Stomach (tissue), 9 donors: ENCODE data around the gene NUDT1. TPM values are rescaled to one million over a fixed set of nuclear protein-coding genes. Genes with fewer than 3 reads are reported as not detected.
A peak's percentile ranks its signal among the peaks of the same experiment; 100 is the strongest.

Source experiments
- DNase-seq, 2 donors: peaks; one replicate each; pipeline versions ENCODE4 v3.0.0 to v3.0.0-alpha.2; 2013 to 2019
- H3K27ac ChIP-seq, 5 donors: fragments of 200-600 bp in 4 of 5; sonication (generic) in 4 of 5; one replicate each; pipeline ENCODE4 v1.5.1; 2013 to 2019; ENCODE audit warnings: mild to moderate bottlenecking in 1 of 5, moderate library complexity in 1 of 5
- H3K27me3 ChIP-seq, 3 donors: fragments of 200-600 bp; sonication (generic); one replicate each; pipeline ENCODE4 v1.5.1; 2017 to 2019; ENCODE audit warnings: mixed run types in 1 of 3
- H3K36me3 ChIP-seq, 4 donors: fragments of 200-600 bp; sonication (generic); 1 replicate in 3 of 4; 2 replicates in 1 of 4; pipeline ENCODE4 v1.5.1; 2016 to 2019
- H3K4me1 ChIP-seq, 4 donors: fragments of 200-600 bp; sonication (generic); one replicate each; pipeline ENCODE4 v1.5.1; 2016 to 2019
- H3K4me3 ChIP-seq, 4 donors: fragments of 200-600 bp; sonication (generic) in 3 of 4; one replicate each; pipeline ENCODE4 v1.5.1; 2016 to 2019; ENCODE audit warnings: mild to moderate bottlenecking in 1 of 4
- H3K9me3 ChIP-seq, 4 donors: fragments of 200-600 bp; sonication (generic); one replicate each; pipeline ENCODE4 v1.5.1; 2016 to 2019
- EP300 ChIP-seq: sonication (generic); formaldehyde crosslinking; IDR thresholded peaks from one replicate; pipeline ENCODE4 v1.6.1; 2017; ENCODE audit warnings: antibody characterized with exemption
- POLR2A ChIP-seq, 4 donors: fragments of 450-650 bp; IDR thresholded peaks; one replicate each; pipeline ENCODE4 v1.6.1; 2016; ENCODE audit warnings: antibody characterized with exemption in 4 of 4, control low read depth in 2 of 4, mild to moderate bottlenecking in 1 of 4, moderate library complexity in 1 of 4
- POLR2AphosphoS5 ChIP-seq, 3 donors: sonication (generic); formaldehyde crosslinking; IDR thresholded peaks; one replicate each; pipeline ENCODE4 v1.6.1; 2016; ENCODE audit warnings: antibody characterized with exemption in 3 of 3
- WGBS, 5 donors: extraction: QIAGEN DNeasy Blood & Tissue Kit in 3 of 5; methylation state at CpG; one replicate each; pipeline versions ENCODE4 v1.1.5 to v1.1.7; 2013 to 2018; 5-methylcytosine and 5-hydroxymethylcytosine counted together
- intact Hi-C: fragments of 100-400 bp; cut with DNase I; formaldehyde crosslinking; loops from one replicate; pipeline ENCODE4 v1.15.1; 2023; ENCODE audit warnings: low total_unique reads
- polyA plus RNA-seq, 3 donors: library from polyadenylated mRNA; stranded (reverse); fragments of 200-250 nt; gene quantifications; one replicate each; pipeline ENCODE4 v1.2.3, GENCODE V29; 2013
- total RNA-seq, 5 donors: library from RNA; depleted of rRNA; stranded (reverse); fragments of >200 nt; gene quantifications; one replicate each; pipeline versions ENCODE4 v1.1.0 to v1.2.3, GENCODE V29; 2014 to 2016
- TF ChIP-seq, protein P1 (sequence below), 7 experiments: fragments of 450-650 bp in 4 of 7; fragments of 200-600 bp in 3 of 7; sonication (generic) in 3 of 7; IDR thresholded peaks; one replicate each; pipeline ENCODE4 v1.5.1; 2016 to 2019; ENCODE audit warnings: antibody characterized with exemption in 7 of 7, control low read depth in 2 of 7, mild to moderate bottlenecking in 1 of 7
- donor health status: healthy with polysubstance abuse.
- donor health status: Bipolar disorder and iron deficiency.
- donor health status: healthy.

NUDT1 gene
- total and polyA plus RNA-seq, 8 donors: 4.6 to 37.1 (median 12.0) TPM; not detected in 2

DNA sequence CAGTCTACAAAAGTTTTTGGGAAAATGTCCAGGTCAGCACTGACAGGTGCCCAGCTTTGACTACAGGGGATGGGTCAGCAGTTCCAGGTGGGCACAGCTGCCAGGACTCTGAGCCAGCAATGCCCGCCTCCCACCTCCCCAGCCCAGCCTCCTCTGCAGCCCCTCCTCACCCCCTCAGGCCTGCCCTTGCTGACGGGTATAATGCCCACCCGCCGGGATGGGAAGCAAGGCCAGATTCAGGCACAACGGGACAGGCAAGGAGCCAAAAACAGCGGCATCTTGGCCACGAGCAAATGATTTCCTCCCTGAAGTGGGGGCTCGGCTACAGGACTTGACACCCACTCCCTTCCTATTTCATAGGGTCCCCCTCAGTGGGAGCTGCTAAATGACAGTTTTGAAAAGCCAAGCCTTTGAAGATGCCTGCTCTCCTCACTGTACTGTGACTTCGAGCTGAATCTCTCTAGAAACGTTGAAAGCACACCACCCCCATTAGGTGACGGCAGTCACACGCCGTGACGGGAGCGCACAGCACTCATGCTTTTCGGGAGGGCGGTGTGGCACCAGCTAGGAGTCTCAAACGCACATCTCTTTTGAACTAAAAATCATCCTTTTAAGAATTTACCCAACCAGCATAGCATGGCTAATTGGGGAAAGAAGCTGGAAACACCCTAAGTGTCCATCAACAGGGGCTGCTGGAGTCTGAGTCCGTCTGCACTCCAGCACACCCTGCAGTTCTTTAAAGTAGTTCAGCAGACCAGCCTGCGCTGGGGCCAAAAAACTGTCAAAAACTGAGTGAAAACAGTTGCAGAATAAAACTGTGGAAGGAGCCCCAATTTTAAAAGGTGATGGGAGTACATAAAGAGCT, 38.9 kb upstream of the NUDT1 start:
- Histone ChIP-seq H3K27ac (peak overlapping the region in 1 of 5 donors; percentile 69), H3K4me3 (no peak overlapping the region), H3K4me1 (peaks cover 0 to 29% (median 8%) of the 10 kb centered on the region in 4 donors), H3K9me3 (no peaks in the 10 kb centered on the region), H3K36me3 (peaks cover 8 to 56% (median 50%) of the 10 kb centered on the region in 4 donors), H3K27me3 (no peaks in the 10 kb centered on the region)
- TF ChIP-seq EP300 (no peak), POLR2AphosphoS5 (IDR thresholded peaks at IDR 0.05) (no peak), POLR2A (IDR thresholded peaks at IDR 0.05) (no peak)
- TF ChIP-seq, protein P1, sequence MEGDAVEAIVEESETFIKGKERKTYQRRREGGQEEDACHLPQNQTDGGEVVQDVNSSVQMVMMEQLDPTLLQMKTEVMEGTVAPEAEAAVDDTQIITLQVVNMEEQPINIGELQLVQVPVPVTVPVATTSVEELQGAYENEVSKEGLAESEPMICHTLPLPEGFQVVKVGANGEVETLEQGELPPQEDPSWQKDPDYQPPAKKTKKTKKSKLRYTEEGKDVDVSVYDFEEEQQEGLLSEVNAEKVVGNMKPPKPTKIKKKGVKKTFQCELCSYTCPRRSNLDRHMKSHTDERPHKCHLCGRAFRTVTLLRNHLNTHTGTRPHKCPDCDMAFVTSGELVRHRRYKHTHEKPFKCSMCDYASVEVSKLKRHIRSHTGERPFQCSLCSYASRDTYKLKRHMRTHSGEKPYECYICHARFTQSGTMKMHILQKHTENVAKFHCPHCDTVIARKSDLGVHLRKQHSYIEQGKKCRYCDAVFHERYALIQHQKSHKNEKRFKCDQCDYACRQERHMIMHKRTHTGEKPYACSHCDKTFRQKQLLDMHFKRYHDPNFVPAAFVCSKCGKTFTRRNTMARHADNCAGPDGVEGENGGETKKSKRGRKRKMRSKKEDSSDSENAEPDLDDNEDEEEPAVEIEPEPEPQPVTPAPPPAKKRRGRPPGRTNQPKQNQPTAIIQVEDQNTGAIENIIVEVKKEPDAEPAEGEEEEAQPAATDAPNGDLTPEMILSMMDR (IDR thresholded peaks at IDR 0.05): no peak
- WGBS, 5 donors: 79 to 88% (median 87%) methylated on average over 17 to 20 of the region's 20 CpGs
- DNase-seq: peak in 1 of 2 donors; percentile 74
- intact Hi-C loops: no loop called here

DNA sequence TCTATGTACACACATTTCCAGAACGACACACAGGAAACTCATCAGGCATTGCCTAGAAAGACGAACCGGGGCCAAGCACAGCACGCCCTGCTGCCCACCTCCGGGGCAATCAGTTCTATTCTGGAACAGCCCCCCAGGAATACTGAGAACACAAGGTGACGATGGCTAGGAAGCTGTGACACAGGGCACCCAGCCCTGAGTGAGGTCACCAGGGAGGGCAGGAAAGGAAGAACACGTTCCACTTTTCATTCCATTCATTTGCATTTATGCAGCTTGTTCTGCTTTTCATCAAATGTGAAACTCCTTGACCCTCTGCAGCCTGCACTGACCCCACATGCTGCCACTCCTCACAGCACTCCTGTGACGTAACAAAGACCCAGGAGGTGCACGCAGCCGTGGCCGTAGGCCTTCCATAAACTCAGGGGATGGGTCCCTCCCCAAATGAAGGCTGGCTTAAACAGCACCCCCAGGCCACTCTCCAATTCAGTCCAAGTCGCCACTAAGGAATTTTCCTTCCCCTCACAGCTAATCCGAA, 38.2 kb upstream of the NUDT1 start:
- peak in 1 of 2 donors; percentile 41 for DNase-seq
- intact Hi-C loops: no loop called here
- peak overlapping the region in 1 of 5 donors; percentile 69 for H3K27ac ChIP-seq
- peaks cover 8 to 57% (median 53%) of the 10 kb centered on the region in 4 donors for H3K36me3 ChIP-seq
- 79 to 88% (median 81%) methylated on average over 13 of the region's 13 CpGs for WGBS, 5 donors
- no peaks in the 10 kb centered on the region for H3K27me3 ChIP-seq
- no peaks in the 10 kb centered on the region for H3K9me3 ChIP-seq
- TF ChIP-seq POLR2A (IDR thresholded peaks at IDR 0.05) (no peak), EP300 (no peak), POLR2AphosphoS5 (IDR thresholded peaks at IDR 0.05) (peak in 1 of 3 donors; percentile 54)
- TF ChIP-seq, protein P1 (IDR thresholded peaks at IDR 0.05): no peak
- peaks cover 0 to 29% (median 8%) of the 10 kb centered on the region in 4 donors for H3K4me1 ChIP-seq
- no peak overlapping the region for H3K4me3 ChIP-seq

DNA sequence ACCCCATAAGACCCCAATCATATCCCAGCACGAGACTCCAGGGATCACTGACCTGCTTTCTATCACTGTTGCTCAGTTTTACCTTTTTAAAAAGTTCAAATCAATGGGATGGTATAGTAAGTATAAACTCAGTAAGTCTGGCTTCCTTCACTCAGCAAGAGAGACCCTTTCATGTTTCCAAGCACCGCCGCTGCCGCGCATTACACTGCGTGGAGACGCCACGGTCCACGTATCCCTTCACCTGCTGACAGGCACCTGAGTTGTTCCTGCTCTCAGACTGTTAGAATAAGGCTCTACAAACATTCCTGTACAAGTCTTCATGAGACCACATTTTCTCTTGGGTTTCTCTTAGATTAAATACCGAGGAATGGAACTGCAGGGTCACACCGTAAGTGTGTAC, 37.6 kb upstream of the NUDT1 start:
- Histone ChIP-seq H3K27me3 (no peaks in the 10 kb centered on the region), H3K27ac (peak overlapping the region in 1 of 5 donors; percentile 69), H3K36me3 (peaks cover 3 to 55% (median 52%) of the 10 kb centered on the region in 4 donors), H3K4me3 (no peak overlapping the region), H3K4me1 (peaks cover 0 to 32% (median 9%) of the 10 kb centered on the region in 4 donors), H3K9me3 (no peaks in the 10 kb centered on the region)
- TF ChIP-seq EP300: no peak
- TF ChIP-seq POLR2A (IDR thresholded peaks at IDR 0.05): no peak
- no peak for TF ChIP-seq POLR2AphosphoS5 (IDR thresholded peaks at IDR 0.05)
- TF ChIP-seq, protein P1 (IDR thresholded peaks at IDR 0.05): no peak
- 92 to 97% (median 94%) methylated on average over 11 of the region's 11 CpGs for WGBS, 5 donors
- DNase-seq: no peak
- intact Hi-C loops: no loop called here

DNA sequence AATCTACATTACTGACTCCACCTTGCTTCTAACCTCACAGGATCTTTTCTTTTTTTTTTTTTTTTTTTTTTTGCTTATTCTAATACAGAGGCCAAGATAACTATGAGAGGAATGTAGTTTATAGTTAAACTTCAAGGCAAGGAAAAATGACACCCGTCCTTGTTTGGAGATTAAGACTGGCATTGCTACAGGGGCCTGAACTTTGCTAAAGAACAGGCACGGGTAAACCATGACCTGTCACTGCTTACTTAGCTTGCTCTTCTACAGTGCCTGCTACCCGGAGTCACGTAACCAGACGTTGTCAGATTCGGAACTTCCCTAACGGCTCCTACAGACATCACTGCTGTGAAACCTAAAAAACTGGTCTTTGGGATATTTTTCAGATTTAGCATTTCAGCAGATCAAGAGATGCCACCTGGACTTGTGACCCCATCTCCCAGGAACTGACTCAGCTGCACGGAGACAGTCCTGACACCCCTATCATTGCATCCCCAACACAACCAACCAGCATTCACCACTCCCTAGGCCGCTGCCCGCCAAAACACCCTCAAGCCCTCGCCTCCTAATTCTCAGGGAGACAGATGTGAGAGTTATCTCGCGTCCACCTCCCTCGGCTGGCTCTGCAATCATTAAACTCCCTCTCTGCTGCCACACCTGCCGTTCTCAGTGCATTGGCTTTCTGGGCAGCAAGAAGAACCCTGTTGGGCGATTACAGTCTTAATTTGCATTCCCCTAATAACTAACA, 36.8 kb upstream of the NUDT1 start:
- 76 to 82% (median 81%) methylated on average over 16 of the region's 16 CpGs for WGBS, 5 donors
- Histone ChIP-seq H3K4me1 (peaks cover 0 to 35% (median 12%) of the 10 kb centered on the region in 4 donors), H3K36me3 (peaks cover 0 to 50% (median 46%) of the 10 kb centered on the region in 4 donors), H3K9me3 (no peaks in the 10 kb centered on the region), H3K4me3 (no peak overlapping the region), H3K27ac (peak overlapping the region in 1 of 5 donors; percentile 69), H3K27me3 (no peaks in the 10 kb centered on the region)
- no peak for TF ChIP-seq EP300
- no peak for TF ChIP-seq POLR2A (IDR thresholded peaks at IDR 0.05)
- no peak for TF ChIP-seq POLR2AphosphoS5 (IDR thresholded peaks at IDR 0.05)
- TF ChIP-seq, protein P1 (IDR thresholded peaks at IDR 0.05): no peak
- DNase-seq: no peak
- intact Hi-C loops: no loop called here
